Epithelial cell of esophagus (primary cell): ENCODE measurements around the gene ADAM23.

Experiments used
- DNase-seq: peaks from one replicate; pipeline ENCODE4 v3.0.0; 2010; ENCODE audit warnings: low read depth
- H3K4me3 ChIP-seq: 2 replicates; pipeline ENCODE4 v1.5.1; 2011; ENCODE audit warnings: mild to moderate bottlenecking, low read length, control low read depth
- TF ChIP-seq, protein P1 (sequence below): IDR thresholded peaks from 2 replicates; pipeline ENCODE4 v1.5.1; 2011; ENCODE audit warnings: low read depth, mild to moderate bottlenecking, low read length, control low read depth, inconsistent platforms; ENCODE audit not compliant: insufficient read depth; ENCODE audit errors: missing control alignments

The ADAM23 gene

DNA sequence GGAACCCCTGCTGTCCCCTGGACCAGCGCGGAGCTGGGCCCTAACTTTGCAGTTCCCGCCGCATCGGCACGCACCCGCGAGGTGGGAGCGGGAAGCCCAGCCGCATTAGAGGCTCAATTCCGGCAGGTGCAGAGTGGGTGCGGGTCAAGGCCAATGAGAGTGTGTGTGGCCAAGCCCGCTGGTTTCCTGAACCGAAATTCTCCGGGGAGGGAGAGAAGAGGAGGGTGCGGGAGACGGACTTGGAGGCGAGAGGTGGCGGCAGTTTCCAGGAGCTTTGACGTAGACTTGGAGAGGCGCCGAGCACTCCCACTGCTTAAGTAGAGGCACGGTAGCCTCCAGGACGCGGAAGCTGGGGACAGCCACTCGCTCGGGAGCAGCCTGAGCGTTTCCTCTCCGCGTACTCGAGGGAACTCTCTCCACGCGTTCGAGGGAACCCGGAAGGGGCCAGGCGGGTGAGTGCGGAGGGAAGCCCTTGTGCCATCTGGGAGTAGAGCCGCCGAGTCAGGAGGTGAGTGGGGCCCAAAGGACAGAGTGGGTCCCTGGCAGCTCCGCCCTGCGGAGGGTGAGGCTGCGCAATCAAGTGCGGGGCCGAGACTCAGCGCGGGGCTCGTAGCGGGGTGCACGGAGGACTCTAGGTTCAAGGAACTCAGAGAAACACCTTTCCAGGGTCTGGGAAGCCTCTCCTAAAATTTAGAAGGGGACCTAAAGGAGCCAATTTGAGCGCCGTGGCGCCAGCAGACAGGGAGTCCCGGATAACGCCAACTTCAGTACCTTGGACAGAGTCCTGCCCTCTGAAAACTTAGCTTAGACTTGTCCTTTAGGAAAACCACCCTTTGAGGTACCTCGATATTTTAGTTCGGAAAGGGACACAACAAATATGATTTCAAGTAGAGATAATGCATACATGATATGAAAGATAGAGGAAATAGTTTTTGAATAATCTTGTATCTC, 199.0 kb downstream of the ADAM23 start, which contains the start of gene FAM237A:
Gene FAM237A, plus strand, starts transcription at position 413 of the 951 bp plus-strand sequence. CDS start 1,750 bp downstream, outside the sequence.
- DNase-seq = peak; percentile 77
- H3K4me3 ChIP-seq = no peak within 1 kb of the TSS
- TF ChIP-seq, protein P1, sequence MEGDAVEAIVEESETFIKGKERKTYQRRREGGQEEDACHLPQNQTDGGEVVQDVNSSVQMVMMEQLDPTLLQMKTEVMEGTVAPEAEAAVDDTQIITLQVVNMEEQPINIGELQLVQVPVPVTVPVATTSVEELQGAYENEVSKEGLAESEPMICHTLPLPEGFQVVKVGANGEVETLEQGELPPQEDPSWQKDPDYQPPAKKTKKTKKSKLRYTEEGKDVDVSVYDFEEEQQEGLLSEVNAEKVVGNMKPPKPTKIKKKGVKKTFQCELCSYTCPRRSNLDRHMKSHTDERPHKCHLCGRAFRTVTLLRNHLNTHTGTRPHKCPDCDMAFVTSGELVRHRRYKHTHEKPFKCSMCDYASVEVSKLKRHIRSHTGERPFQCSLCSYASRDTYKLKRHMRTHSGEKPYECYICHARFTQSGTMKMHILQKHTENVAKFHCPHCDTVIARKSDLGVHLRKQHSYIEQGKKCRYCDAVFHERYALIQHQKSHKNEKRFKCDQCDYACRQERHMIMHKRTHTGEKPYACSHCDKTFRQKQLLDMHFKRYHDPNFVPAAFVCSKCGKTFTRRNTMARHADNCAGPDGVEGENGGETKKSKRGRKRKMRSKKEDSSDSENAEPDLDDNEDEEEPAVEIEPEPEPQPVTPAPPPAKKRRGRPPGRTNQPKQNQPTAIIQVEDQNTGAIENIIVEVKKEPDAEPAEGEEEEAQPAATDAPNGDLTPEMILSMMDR = no peak

- H3K4me3 ChIP-seq = no peak overlapping the region
- TF ChIP-seq, protein P1 = no peak
- DNase-seq = peak; percentile 4
These were observed 204.7 kb downstream of the ADAM23 start for GRCh38 chr2:206647985-206648384.

DNA sequence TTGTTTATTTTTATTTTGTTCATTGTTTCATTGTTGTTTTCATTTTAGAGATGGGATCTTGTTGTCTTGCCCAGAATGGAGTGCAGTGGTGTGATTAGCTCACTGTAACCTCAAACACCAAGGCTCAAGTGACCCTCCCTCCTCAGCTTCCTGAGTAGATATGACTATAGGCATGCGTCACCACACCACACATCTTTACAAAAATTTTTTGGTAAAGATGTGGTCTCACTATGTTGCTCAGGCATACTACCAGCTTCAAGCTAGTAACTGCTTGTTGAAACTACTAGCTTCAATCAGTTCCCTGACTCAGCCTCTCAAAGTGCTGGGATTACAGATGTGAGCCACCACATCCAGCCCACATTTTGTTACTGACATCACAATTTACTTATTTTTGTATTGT, 213.8 kb downstream of the ADAM23 start:
- TF ChIP-seq, protein P1 = no peak
- H3K4me3 ChIP-seq = no peak overlapping the region
- DNase-seq = no peak

GRCh38 chr2:206665251-206665650, 221.9 kb downstream of the ADAM23 start:
- no peak for DNase-seq
- H3K4me3 ChIP-seq = no peak overlapping the region
- TF ChIP-seq, protein P1 = no peak
